ENCODE data around the gene GLIS1.
"Not testable (repeated sequence)": the region's sequence is repeated elsewhere in the genome, so short reads cannot be mapped to it uniquely, and the experiment has no call there.

GLIS1 gene

DNA sequence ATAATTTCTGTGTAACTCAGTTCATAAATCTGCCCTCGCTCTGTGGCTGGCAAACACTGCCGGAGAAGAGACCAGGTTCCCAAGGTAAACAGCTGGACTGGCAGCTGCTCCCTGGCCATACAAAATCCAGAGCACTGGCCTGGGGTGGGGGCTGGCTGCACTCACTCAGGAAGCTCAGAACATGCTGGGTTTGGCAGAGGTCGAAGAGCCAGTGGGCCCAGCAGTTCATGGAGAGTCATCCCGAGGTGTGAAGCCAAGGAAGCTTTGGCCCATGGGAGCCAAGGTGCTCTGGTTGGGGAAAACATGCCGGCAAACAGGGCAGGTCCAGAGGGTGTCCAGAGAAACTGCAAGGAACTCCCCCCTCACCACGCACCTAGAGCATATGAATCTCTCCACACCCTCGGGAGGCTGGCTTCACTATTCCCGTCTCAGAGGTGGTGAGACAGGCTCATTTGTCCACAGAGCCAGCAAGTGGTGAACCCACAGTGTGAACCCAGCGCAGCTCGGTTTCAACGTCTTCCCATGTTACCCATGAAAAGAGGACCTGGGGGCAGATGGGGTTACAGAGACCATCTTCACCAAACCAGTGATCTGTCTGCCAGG is 177.4 kb downstream of the GLIS1 start:
- no peak for DNase-seq (ENCODE audit: low spot score)

DNA sequence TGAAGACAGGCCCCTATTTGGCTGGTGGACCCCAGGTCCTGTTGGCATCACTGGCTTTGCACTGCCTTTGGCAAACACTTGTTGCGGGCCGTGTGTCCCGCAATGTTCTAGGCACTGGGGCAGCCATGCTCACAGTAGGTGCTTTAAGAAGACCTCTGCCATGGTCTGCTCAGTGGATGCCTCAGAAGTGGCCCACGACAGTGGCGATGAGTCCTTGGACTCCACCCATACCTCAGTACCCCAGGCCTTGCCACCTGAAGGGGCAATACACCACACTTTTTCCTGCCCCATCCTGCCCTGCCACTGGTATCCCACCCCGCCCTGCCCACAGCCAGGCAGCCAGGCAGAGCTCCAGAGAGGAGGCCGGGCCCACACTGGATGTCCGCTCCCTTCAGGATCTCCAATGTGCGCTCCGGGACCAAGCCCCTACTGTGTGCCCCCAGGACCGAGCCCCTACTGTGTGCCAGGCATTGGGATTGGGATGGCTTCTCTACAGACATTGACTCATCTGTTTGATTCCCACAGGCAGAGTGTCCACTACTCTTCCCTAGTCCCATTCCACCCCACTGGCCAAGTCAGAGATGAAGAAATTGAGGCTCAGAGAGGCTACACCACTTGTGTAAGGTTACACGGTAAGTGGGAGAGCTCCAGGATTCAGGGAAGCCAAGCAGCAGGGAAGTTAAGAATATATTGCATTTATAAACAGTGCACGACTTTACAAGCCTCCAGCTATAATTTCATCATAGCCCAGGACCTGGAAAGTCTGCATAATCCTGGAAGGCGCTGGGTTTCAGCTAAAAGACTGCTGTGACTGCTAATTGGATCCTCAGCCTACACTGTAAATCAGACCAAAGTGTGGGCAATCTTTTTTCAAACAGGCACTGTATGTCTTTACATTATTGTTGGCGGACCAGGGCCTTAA is 178.1 kb downstream of the GLIS1 start:
- DNase-seq (ENCODE audit: low spot score), result no peak

DNA sequence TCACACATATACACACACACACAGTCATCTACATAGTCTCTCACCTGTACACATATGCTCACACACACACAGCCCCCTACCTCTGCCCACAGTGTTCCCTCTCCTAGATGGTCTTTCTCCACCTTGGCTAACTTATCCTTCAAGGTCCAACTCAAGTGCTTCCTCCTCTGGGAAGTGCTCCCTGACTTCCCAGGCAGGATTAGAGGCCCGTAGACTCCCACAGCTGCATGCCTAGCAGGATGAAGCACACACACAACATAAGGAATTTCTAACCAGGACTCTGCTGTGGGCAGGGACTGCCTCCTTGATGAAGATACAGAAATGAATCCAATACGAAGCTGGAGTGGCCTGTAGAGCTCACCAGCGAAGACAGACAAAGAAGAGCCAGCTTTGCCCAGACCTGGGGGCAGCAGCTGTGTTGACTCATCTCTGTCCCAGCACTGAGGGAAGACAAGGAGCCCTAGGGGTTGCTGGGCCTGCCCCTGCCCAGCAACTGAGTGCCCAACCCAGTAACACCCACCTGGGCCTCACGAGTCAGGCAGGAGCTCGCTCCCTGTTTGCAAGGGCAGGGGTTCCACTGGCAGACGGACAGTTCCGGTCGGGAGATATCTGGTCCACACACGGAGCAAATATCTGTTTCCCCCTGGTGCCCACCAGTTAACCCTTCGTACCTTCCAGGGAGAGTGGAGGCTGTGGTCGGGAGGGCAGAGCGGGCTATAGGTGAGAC is 178.9 kb downstream of the GLIS1 start:
- no peak for DNase-seq (ENCODE audit: low spot score)

DNA sequence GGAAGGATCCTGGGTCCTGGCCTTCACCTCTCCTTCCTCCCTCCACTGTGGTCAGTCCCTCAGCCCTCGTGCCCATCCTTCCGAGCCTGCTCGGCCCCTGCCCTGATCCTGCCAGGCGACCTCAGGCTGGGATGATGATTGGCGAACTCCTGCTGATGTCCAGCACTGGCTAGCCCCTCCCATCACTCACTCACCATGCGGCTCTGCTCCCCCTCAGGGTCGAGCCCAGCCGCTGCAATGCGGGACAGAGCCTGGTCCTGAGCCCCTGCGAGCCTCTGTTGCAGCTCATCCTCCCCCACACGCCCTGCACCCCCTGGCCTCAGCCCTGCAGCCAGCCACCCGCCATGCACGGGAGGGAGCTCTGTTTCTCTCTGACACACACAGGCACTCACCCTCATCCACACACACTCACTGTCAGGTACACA is 179.6 kb downstream of the GLIS1 start:
- no peak for DNase-seq (ENCODE audit: low spot score)

DNA sequence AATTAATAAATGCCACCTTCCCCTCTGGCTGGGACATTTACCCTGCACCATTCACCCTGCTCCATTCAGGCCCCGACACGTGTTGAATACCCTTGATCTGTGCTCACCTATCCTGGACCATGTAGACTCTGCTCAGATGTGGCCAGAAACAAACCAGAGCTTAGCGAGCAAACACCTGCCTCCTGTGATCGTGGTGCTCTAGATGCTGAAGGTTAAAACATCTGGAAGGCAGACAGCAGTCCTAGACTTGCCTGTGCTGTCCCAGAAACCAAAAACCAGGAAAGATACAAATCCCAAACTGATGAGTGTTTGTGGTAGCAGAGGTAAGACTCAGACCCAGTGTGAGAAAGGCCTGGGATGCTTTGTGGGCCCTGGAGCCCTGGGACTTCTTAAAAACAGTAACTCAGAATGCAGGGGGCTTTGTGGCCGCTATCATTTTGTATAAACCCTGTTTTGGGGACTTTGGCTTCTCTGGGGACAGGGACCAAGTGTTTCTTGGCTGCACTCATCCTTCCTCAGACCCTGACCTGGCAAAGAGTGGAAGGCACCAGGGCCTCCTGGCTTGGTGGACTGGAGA is 180.1 kb downstream of the GLIS1 start:
- no peak for DNase-seq (ENCODE audit: low spot score)

DNA sequence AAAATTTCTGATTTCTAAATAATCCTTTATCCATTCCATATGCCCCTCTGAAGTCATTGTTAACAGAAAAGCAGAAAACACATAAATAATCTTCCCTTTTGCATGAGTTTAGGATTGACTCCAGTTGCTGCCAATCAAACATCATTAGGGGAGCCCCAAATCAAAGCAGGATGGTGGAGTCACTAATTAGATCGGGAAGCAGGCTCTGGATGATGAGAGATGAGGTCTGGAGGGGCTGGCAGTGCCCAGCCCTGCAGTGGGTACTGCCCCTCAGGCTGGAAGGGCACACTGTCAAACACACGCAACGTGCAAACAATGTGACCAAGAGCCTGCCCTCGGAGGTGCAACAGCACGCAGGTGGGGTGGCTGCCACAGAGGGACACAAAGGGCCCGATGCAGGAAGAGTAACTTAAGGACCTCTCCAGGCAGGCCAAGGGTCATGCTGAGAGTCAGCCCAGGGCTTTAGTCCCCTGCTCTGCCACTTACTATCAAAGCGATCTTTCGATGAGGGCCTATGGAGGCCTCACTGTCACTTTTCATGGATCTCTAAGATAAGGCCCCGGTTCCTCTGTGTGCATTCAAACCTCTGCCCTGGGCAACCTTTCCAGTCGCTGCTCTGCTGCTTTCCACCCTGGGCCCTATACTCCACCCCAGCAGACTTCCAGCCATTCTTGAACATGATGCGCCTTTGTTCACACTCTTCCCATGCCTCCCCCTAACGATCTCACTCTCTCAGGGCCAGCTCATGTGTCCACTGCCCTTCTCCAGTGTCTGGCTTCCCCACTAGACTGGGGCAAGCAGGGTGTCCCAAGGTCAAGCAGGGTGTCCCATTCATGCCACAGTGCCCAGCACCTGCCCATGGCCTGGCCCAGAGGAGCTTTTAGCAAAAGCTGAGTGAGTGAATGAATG is 180.9 kb downstream of the GLIS1 start:
- DNase-seq (ENCODE audit: low spot score), result no peak

DNA sequence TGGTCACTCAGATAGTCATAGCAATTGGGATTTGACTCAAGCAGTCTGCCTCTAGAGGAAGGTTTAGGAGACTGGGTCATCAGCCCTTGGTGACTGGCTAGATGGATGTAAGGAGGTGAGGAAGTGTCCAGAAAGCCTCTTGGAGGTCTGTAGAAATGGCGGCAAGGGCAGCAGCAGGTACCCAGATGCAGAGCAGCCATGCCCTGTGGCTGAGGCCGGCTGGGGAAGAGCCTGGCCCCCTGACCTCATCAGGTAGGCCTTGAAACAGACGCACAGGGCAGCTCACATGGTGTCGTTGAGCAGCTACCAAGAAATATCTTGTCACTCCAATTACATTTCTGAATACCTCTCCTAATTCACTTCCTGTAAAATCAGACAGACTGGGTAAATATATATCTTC is 181.6 kb downstream of the GLIS1 start:
- DNase-seq (ENCODE audit: low spot score), result no peak

DNA sequence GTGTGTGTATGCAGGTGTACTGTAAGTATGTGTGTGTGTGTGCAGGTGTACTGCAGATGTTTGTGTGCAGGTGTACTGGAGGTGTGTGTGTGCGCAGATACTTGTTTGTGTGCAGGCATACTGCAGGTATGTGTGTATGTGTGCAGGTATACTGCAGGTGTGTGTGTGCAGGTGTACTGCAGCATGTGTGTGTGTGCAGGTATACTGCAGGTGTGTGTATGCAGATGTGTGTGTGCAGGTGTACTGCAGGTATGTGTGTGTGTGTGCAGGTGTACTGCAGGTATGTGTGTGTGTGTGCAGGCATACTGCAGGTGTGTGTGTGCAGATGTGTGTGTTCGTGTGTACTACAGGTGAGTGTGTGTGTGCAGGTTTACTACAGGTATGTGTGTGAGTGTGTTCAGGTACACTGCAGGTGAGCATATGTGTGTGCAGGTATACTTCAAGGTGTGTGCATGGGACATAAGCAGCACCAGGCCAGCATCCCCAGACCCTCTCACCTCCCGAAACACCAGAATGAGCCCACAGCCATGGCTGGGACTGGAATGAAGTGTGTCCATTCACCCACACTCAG is 182.2 kb downstream of the GLIS1 start:
- DNase-seq (ENCODE audit: low spot score), result no peak

DNA sequence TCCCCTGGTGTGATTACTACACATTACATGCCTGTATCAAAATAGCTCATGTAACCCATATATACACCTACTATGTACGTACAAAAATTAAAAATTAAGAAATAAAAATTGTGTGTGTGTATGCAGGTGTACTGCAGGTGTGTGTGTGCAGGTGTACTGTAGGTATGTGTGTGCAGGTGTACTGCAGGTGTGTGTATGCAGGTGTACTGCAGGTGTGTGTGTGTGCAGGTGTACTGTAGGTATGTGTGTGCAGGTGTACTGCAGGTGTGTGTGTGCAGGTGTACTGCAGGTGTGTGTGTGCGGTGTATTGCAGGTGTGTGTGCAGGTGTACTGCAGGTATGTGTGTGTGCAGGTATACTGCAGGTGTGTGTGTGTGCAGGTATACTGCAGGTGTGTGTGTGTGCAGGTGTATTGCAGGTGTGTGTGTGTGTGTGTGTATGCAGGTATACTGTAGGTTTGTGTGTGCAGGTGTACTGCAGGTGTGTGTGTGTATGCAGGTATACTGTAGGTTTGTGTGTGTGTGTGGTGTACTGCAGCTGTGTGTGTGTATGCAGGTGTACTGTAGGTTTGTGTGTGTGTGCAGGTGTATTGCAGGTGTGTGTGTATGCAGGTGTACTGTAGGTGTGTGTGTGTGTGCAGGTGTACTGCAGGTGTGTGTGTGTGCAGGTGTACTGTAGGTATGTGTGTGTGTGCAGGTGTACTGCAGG is 183.2 kb downstream of the GLIS1 start:
- not testable (repeated sequence) for DNase-seq (ENCODE audit: low spot score)

DNA sequence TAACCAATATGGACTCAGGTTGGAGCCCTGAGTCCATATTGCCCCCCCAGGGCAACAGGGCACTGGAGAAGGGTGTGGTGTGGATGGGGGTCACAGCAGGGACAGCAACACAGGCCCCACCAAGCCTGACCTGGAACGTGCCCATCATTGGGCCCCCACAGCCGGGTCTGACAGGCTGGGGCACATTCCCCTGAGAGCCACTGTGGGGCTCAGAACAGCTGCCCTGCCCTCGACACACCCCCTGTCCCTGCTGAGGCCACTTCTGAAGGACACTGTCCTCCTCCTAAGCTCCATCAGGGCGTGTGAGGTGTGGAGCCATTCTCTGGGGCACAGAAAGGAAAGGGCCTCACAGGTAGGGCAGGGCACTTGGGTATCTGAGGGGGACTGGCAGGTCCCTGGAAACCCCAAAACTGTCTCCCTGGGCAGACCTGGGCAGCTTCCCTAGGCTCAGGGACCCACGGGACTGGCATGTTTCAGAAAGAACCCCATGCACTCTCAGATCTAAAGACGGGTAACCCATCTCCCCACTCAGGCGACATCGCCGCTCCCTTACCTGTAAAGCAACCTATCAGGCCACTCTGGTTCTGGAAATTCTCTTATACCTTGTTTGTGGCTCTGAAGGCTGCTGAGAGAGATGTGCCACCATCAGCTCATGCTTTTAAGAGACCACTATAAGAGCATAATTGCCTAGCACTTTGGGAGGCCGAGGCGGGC is 184.2 kb downstream of the GLIS1 start:
- DNase-seq (ENCODE audit: low spot score), result no peak

DNA sequence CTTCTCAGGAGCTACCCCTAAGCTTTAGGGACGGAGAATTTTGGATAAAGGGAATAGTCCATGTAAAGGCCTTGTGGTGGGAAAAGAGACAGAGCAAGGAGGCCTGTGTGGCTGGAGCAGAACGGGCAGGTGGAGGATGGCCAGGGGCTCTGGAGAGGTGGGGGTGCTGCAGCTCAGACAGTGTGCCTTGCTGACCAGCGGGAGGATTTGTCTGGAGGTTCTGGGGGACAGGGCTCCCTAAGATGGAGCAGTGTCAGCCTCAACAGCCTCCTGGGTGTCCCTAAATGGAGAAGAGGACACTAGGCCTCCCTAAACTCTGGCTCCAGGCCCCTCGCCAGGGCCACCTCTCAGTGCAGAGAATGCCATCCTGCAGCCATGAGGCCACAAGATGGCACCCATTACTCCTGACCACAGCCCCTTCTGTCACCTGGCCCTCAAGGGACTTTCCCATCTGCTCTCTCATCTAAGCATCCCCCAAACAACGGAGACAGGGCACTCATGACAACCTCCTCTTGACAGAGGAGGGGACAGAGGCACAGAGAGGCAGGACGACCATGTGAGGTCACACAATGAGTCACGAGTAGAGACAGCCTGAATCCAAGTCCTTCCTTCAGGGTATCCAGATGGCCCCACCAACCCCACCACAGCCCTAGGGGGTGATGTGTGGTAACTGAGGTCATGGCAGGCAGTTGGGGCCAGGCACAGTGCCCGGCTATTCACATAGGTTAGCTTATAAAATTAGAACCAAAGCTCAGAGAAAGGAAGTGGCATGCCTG is 185.0 kb downstream of the GLIS1 start:
- DNase-seq (ENCODE audit: low spot score), result no peak

DNA sequence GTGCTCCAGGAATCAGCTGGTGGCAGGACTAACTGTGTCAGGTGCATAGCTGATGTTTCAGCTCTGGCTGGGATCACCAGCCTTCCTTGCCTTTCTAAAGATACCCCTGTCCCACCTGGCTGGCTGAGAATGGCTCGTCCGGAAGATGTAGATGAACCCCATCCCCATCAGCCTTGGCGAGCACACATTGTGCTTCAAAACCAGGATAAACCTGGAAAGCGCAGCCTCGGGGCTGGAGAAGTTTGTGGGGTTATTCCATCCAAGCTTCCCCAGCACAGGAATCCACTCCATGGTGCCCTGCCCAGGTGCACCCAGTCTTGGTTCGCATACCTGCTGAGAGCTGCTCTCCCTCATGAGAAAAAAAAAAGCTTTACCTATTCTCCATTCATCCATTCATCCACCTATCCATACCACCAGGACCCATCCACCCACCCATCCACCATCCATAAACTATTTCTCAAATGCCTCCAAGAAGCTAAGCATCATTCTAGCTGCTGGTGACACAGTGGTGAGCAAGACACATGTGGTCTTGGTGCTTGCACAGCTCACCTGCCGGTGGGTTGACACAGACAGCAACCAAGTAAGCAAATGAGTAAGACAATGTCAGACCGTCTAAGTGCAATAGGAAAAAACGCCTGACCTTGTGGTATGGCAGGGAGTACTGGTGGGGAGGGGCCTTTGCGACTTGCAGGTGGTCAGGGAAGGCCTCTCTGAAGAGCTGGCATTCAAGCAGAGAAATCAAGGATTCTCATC is 185.8 kb downstream of the GLIS1 start:
- no peak for DNase-seq (ENCODE audit: low spot score)

DNA sequence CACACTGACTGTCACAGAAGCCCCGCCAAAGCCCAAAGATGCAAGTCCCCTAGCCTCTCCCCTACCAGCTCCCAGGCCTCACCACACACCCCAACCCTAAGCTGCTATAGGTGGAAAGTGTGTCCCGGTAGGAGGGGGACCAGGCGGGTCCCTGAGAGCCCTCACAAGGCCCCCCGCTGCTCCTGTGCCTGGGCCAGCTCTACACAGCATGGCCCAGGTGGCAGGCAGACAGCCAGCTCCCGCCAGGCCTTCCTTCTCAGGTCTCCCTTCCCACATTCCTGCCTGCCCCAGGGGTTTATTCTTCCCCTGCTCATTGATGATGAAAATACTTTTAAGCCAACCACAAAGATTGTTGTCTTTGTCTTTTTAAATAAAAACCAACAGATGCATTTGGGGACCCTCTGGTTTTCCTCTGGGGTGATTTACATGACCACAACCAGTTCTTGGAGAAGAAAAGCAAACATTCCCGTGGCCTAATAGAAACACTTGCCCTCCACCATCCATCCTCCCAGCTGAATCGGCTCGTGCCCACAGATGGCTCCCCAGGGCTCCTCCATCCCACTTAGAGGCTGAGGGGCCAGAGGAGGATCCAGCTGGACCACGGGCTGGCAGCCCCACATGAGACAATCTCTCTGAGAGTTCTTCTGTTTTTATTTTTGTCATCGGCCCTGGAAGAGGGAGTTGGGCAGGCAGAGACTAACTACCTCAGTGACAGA is 186.7 kb downstream of the GLIS1 start:
- no peak for DNase-seq (ENCODE audit: low spot score)

DNA sequence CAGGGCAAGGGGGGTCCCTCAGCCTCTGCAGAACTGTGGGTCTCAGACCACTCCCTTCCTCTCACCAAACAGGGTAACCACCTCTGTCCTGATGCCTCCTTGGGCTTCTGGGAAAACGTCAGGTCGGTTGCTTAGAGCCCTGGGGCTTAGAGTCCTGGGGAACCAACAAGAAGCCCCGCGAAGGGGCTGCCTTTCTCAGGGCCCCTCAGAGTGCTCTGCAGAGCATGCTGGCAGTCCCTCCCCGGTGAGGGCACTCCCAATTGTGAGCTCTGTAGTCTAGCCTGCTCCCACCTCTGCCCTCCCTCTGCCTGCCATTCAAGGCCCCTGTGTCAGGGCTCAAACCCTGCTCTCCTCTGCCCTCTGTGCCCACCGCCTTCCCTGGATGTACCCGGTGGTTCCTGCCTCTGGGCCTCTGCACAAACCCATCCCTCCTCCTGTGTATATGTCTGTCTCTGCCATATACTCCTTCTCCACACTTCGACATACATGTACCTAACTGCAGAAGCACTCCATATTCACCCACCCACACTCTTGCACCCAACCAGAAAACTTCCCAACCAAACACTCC is 187.5 kb downstream of the GLIS1 start:
- no peak for DNase-seq (ENCODE audit: low spot score)

DNA sequence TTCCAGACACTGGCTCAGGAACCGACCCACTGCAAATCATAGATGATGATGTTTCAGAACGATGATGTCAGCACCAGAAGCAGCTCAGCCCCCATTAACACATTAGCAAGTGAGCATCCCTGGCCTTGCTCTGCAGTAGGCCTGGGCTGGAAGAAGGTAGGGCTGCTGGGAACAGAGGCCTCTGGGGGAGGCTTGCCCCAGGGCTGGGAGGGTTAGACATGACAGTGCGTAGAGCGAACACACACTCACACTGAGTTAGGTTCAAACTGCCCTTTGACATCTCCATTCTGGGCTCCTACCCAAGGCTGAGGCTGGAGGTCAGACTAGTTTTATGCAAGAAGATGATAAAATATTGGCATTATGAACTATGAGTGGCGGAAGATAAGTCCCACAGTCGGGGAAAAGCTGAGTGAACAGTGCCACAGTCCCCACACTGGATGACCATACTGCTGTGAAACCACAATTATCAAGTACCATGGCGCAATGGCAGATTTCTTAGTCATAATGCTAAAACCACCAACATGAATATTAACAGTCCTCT is 188.7 kb downstream of the GLIS1 start:
- DNase-seq (ENCODE audit: low spot score), result no peak

DNA sequence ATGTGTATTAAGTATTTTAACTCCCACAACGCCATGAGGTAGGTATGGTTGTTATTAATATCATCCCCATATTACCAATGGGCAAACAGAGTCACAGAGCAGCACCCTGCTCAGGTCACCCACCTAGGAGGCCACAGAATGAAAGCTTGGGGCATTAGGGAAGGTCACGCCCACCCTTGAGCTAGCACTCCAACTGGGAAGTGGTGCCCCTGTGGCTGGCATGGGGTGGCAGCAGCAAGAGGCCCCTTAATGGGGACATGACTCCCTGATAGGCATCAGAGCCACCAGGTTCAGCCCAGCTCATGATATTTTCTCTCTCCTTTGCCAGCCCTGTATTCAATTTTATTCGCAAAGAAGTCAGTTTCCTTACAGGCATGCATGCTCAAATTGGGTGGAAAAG is 189.2 kb downstream of the GLIS1 start:
- DNase-seq (ENCODE audit: low spot score), result no peak

DNA sequence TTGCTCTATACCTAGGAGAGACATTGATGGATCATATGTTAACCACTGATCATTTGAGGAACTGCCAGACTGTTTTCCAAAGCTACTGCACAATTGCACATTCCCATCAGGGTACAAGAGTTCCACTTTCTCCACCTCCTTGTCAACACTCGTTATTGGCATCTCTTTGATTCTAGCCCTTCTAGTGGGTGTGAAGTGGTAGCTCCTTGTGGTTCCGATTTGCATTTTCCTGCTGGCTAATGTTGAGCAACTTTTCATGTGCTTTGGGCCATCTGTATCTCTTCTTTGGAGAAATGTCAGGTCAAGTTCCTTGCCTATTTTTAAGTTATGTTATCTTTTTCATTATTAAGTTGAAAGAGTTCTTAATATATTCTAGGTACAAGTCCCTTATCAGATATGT is 189.7 kb downstream of the GLIS1 start:
- no peak for DNase-seq (ENCODE audit: low spot score)
